ENCODE results near the gene USP21.

USP21 gene

GRCh38 chr1:161196111-161196510, 36.8 kb downstream of the USP21 start:
- H4K91ac ChIP-seq (ENCODE audit: low read length), result peak overlapping the region; percentile 21
- H3K9me3 ChIP-seq (ENCODE audit: control insufficient read depth, low read length), result no peaks in the 10 kb centered on the region
- H3K18ac ChIP-seq (ENCODE audit: low read depth in 1 of 2, low read length in 2 of 2), result no peak overlapping the region
- H2AK5ac ChIP-seq (ENCODE audit: low read length, severe bottlenecking), result no peak overlapping the region
- H2AFZ ChIP-seq (ENCODE audit: low read depth, low read length), result no peak overlapping the region
- DNase-seq, result no peak
- no peak overlapping the region for H3K27ac ChIP-seq (ENCODE audit: low read length, poor library complexity, severe bottlenecking)
- peak overlapping the region in 1 of 2 experiments; percentile 1 for H2BK12ac ChIP-seq (ENCODE audit: low read length in 2 of 2)
- H3K4ac ChIP-seq (ENCODE audit: low read depth in 1 of 2, low read length in 2 of 2), result no peak overlapping the region
- no peak overlapping the region for H2BK5ac ChIP-seq (ENCODE audit: low read depth, low read length, poor library complexity, severe bottlenecking)
- H3K79me1 ChIP-seq (replicated peaks; ENCODE audit: low read length, poor library complexity, severe bottlenecking), result no peaks in the 10 kb centered on the region
- peak overlapping the region; percentile 6 for H2BK120ac ChIP-seq (ENCODE audit: low read depth, low read length)
- H3K36me3 ChIP-seq (ENCODE audit: control insufficient read depth in 1 of 2, insufficient read depth in 2 of 2, low read depth in 1 of 2, low read length in 2 of 2), result peaks cover 2 to 47% of the 10 kb centered on the region in 2 experiments
- H3K27me3 ChIP-seq (ENCODE audit: control insufficient read depth in 1 of 2, insufficient read depth in 1 of 2, low read length in 2 of 2), result no peaks in the 10 kb centered on the region
- peak overlapping the region; percentile 0 for H4K8ac ChIP-seq (ENCODE audit: low read length)
- H3K4me2 ChIP-seq (ENCODE audit: low read length, poor library complexity, severe bottlenecking), result no peak overlapping the region
- WGBS, result 95% methylated on average over 7 of the region's 7 CpGs
- H2BK15ac ChIP-seq (ENCODE audit: low read depth, poor library complexity, severe bottlenecking), result no peak overlapping the region
- no peak overlapping the region for H3K14ac ChIP-seq (ENCODE audit: low read length in 2 of 2)
- no peak overlapping the region for H3K23ac ChIP-seq (ENCODE audit: low read length in 2 of 2)
- H3K4me3 ChIP-seq (ENCODE audit: insufficient read depth in 1 of 2, low read depth in 1 of 2, low read length in 2 of 2), result peak overlapping the region in 1 of 2 experiments; percentile 84
- H3K9ac ChIP-seq (ENCODE audit: low read length), result peak overlapping the region; percentile 83
- H3K4me1 ChIP-seq (ENCODE audit: control insufficient read depth, insufficient read depth, low read depth, low read length), result peaks cover 8% of the 10 kb centered on the region

GRCh38 chr1:161196521-161197451, 37.5 kb downstream of the USP21 start:
- no peaks in the 10 kb centered on the region for H3K27me3 ChIP-seq (ENCODE audit: control insufficient read depth in 1 of 2, insufficient read depth in 1 of 2, low read length in 2 of 2)
- H3K14ac ChIP-seq (ENCODE audit: low read length in 2 of 2), result peak overlapping the region in 1 of 2 experiments; percentile 45
- H4K91ac ChIP-seq (ENCODE audit: low read length), result peak overlapping the region; percentile 91
- peak overlapping the region; percentile 95 for H4K8ac ChIP-seq (ENCODE audit: low read length)
- H2BK15ac ChIP-seq (ENCODE audit: low read depth, poor library complexity, severe bottlenecking), result peak overlapping the region; percentile 44
- H2BK120ac ChIP-seq (ENCODE audit: low read depth, low read length), result no peak overlapping the region
- H2BK12ac ChIP-seq (ENCODE audit: low read length in 2 of 2), result peak overlapping the region in 1 of 2 experiments; percentile 49
- H3K18ac ChIP-seq (ENCODE audit: low read depth in 1 of 2, low read length in 2 of 2), result peak overlapping the region; percentile 37 to 56
- H3K9me3 ChIP-seq (ENCODE audit: control insufficient read depth, low read length), result no peaks in the 10 kb centered on the region
- peak overlapping the region in 1 of 2 experiments; percentile 84 for H3K4me3 ChIP-seq (ENCODE audit: insufficient read depth in 1 of 2, low read depth in 1 of 2, low read length in 2 of 2)
- no peak overlapping the region for H3K4me2 ChIP-seq (ENCODE audit: low read length, poor library complexity, severe bottlenecking)
- no peak overlapping the region for H3K27ac ChIP-seq (ENCODE audit: low read length, poor library complexity, severe bottlenecking)
- peak overlapping the region; percentile 83 for H3K9ac ChIP-seq (ENCODE audit: low read length)
- H3K4ac ChIP-seq (ENCODE audit: low read depth in 1 of 2, low read length in 2 of 2), result peak overlapping the region; percentile 66 to 90
- H3K4me1 ChIP-seq (ENCODE audit: control insufficient read depth, insufficient read depth, low read depth, low read length), result peaks cover 8% of the 10 kb centered on the region
- H3K23ac ChIP-seq (ENCODE audit: low read length in 2 of 2), result no peak overlapping the region
- WGBS, result 72% methylated on average over 23 of the region's 27 CpGs
- no peak overlapping the region for H2AK5ac ChIP-seq (ENCODE audit: low read length, severe bottlenecking)
- DNase-seq, result peak; percentile 54
- H2AFZ ChIP-seq (ENCODE audit: low read depth, low read length), result peak overlapping the region; percentile 33
- no peak overlapping the region for H2BK5ac ChIP-seq (ENCODE audit: low read depth, low read length, poor library complexity, severe bottlenecking)
- no peaks in the 10 kb centered on the region for H3K79me1 ChIP-seq (replicated peaks; ENCODE audit: low read length, poor library complexity, severe bottlenecking)
- peaks cover 2 to 41% of the 10 kb centered on the region in 2 experiments for H3K36me3 ChIP-seq (ENCODE audit: control insufficient read depth in 1 of 2, insufficient read depth in 2 of 2, low read depth in 1 of 2, low read length in 2 of 2)

GRCh38 chr1:161197560-161198193, 38.4 kb downstream of the USP21 start:
- Histone ChIP-seq H3K4ac (ENCODE audit: low read depth in 1 of 2, low read length in 2 of 2) (peak overlapping the region in 1 of 2 experiments; percentile 66), H3K9me3 (ENCODE audit: control insufficient read depth, low read length) (no peaks in the 10 kb centered on the region), H3K27me3 (ENCODE audit: control insufficient read depth in 1 of 2, insufficient read depth in 1 of 2, low read length in 2 of 2) (no peaks in the 10 kb centered on the region), H2BK12ac (ENCODE audit: low read length in 2 of 2) (peak overlapping the region in 1 of 2 experiments; percentile 57), H2AFZ (ENCODE audit: low read depth, low read length) (no peak overlapping the region), H2AK5ac (ENCODE audit: low read length, severe bottlenecking) (no peak overlapping the region), H3K18ac (ENCODE audit: low read depth in 1 of 2, low read length in 2 of 2) (peak overlapping the region; percentile 38 to 56), H3K27ac (ENCODE audit: low read length, poor library complexity, severe bottlenecking) (no peak overlapping the region), H3K36me3 (ENCODE audit: control insufficient read depth in 1 of 2, insufficient read depth in 2 of 2, low read depth in 1 of 2, low read length in 2 of 2) (peaks cover 2 to 34% of the 10 kb centered on the region in 2 experiments), H2BK15ac (ENCODE audit: low read depth, poor library complexity, severe bottlenecking) (no peak overlapping the region), H2BK120ac (ENCODE audit: low read depth, low read length) (no peak overlapping the region), H3K79me1 (replicated peaks; ENCODE audit: low read length, poor library complexity, severe bottlenecking) (peaks cover 2% of the 10 kb centered on the region), H3K23ac (ENCODE audit: low read length in 2 of 2) (no peak overlapping the region), H3K4me3 (ENCODE audit: insufficient read depth in 1 of 2, low read depth in 1 of 2, low read length in 2 of 2) (peak overlapping the region in 1 of 2 experiments; percentile 84), H3K9ac (ENCODE audit: low read length) (peak overlapping the region; percentile 83), H4K91ac (ENCODE audit: low read length) (peak overlapping the region; percentile 91), H2BK5ac (ENCODE audit: low read depth, low read length, poor library complexity, severe bottlenecking) (no peak overlapping the region), H3K4me1 (ENCODE audit: control insufficient read depth, insufficient read depth, low read depth, low read length) (peaks cover 10% of the 10 kb centered on the region), H4K8ac (ENCODE audit: low read length) (peak overlapping the region; percentile 95), H3K14ac (ENCODE audit: low read length in 2 of 2) (peak overlapping the region in 1 of 2 experiments; percentile 56), H3K4me2 (ENCODE audit: low read length, poor library complexity, severe bottlenecking) (no peak overlapping the region)
- DNase-seq, result no peak
- WGBS, result 89% methylated on average over 11 of the region's 11 CpGs

Measured in mesenchymal stem cell (in vitro differentiated cells and primary cell).